Activated CD4-positive, alpha-beta T cell treated with anti-CD3 and anti-CD28 coated beads, Interleukin-2, amount 50 U/mL, for 4 hours (primary cell): ENCODE results near the gene MYADM.

Experiments used
- DNase-seq, 2 experiments: peaks; one replicate each; pipeline ENCODE4 v3.0.0-alpha.2; 2020

The MYADM gene

GRCh38 chr19:53892301-53892980, 24.8 kb downstream of the MYADM start:
- DNase-seq = no peak

GRCh38 chr19:53892981-53893325, 25.3 kb downstream of the MYADM start:
- no peak for DNase-seq

- no peak for DNase-seq
Observed at GRCh38 chr19:53894707-53895106, 27.0 kb downstream of the MYADM start.

GRCh38 chr19:53896682-53897081, 29.0 kb downstream of the MYADM start:
- no peak for DNase-seq

- no peak for DNase-seq
Observed at GRCh38 chr19:53897459-53897858, 29.8 kb downstream of the MYADM start.

- no peak for DNase-seq
Observed at GRCh38 chr19:53898166-53898565, 30.5 kb downstream of the MYADM start.

GRCh38 chr19:53898636-53899341, 31.1 kb downstream of the MYADM start:
- no peak for DNase-seq

- no peak for DNase-seq
Observed at GRCh38 chr19:53900191-53900860, 32.6 kb downstream of the MYADM start.

- no peak for DNase-seq
Observed at GRCh38 chr19:53903055-53903680, 35.5 kb downstream of the MYADM start.

- no peak for DNase-seq
Observed at GRCh38 chr19:53904909-53905308, 37.2 kb downstream of the MYADM start.

GRCh38 chr19:53905787-53906186, 38.1 kb downstream of the MYADM start:
- no peak for DNase-seq

- peak; percentile 58 to 66 for DNase-seq
Observed at GRCh38 chr19:53906211-53907192, 38.8 kb downstream of the MYADM start.

- no peak for DNase-seq
Observed at GRCh38 chr19:53907193-53907581, 39.5 kb downstream of the MYADM start.

- no peak for DNase-seq
Observed at GRCh38 chr19:53907690-53908089, 40.0 kb downstream of the MYADM start.

- peak; percentile 19 to 25 for DNase-seq
Observed at GRCh38 chr19:53908106-53908934, 40.6 kb downstream of the MYADM start.

- no peak for DNase-seq
Observed at GRCh38 chr19:53908935-53909415, 41.3 kb downstream of the MYADM start, which contains the start of gene CACNG7. Gene CACNG7 (plus strand): TSS chr19:53909278. CDS start chr19:53912832, 3,554 bp downstream.

- no peak for DNase-seq
Observed at GRCh38 chr19:53909471-53910169, 41.9 kb downstream of the MYADM start.

- DNase-seq = no peak
Observed at GRCh38 chr19:53910170-53910518, 42.5 kb downstream of the MYADM start.

GRCh38 chr19:53912653-53913052, 45.0 kb downstream of the MYADM start:
- no peak for DNase-seq

- no peak for DNase-seq
Observed at GRCh38 chr19:53915000-53915399, 47.3 kb downstream of the MYADM start.

- no peak for DNase-seq
Observed at GRCh38 chr19:53916004-53916403, 48.3 kb downstream of the MYADM start.
